Sigmoid colon (tissue), 7 donors: Measurements from ENCODE around the gene MSH3. TPM values are rescaled to one million over a fixed set of nuclear protein-coding genes. Genes with fewer than 3 reads are reported as not detected.
"Not testable (repeated sequence)": the region's sequence is repeated elsewhere in the genome, so short reads cannot be mapped to it uniquely, and the experiment has no call there.

Experiments
- DNase-seq: peaks from one replicate; pipeline ENCODE4 v3.0.0-alpha.2; 2019
- H3K27ac ChIP-seq, 4 donors: fragments of 200-600 bp; sonication (generic); one replicate each; pipeline ENCODE4 v1.5.1; 2016 to 2019; ENCODE audit warnings: mild to moderate bottlenecking in 1 of 4
- H3K27me3 ChIP-seq, 3 donors: fragments of 200-600 bp; sonication (generic); one replicate each; pipeline ENCODE4 v1.5.1; 2019; ENCODE audit warnings: mild to moderate bottlenecking in 1 of 3
- H3K36me3 ChIP-seq, 4 donors: fragments of 200-600 bp; sonication (generic); one replicate each; pipeline ENCODE4 v1.5.1; 2016 to 2019
- H3K4me1 ChIP-seq, 4 donors: fragments of 200-600 bp; sonication (generic); one replicate each; pipeline ENCODE4 v1.5.1; 2017 to 2019
- H3K4me3 ChIP-seq, 4 donors: fragments of 200-600 bp; sonication (generic); one replicate each; pipeline ENCODE4 v1.5.1; 2017 to 2019; ENCODE audit warnings: mild to moderate bottlenecking in 2 of 4, moderate library complexity in 1 of 4
- H3K9me3 ChIP-seq, 4 donors: fragments of 200-600 bp in 3 of 4; sonication (generic) in 3 of 4; one replicate each; pipeline versions ENCODE4 v1.5.1 to v1.6.1; 2013 to 2019
- CTCF ChIP-seq, 4 experiments: fragments of 450-650 bp in 3 of 4; fragments of 200-600 bp in 1 of 4; IDR thresholded peaks; one replicate each; pipeline ENCODE4 v1.5.1; 2016 to 2019; ENCODE audit warnings: antibody characterized with exemption in 4 of 4, mild to moderate bottlenecking in 3 of 4, moderate library complexity in 2 of 4
- EP300 ChIP-seq, 4 donors: sonication (generic); formaldehyde crosslinking; IDR thresholded peaks; one replicate each; pipeline ENCODE4 v1.6.1; 2017; ENCODE audit warnings: antibody characterized with exemption in 4 of 4
- POLR2A ChIP-seq, 2 donors: fragments of 450-650 bp; IDR thresholded peaks; one replicate each; pipeline ENCODE4 v1.6.1; 2016; ENCODE audit warnings: antibody characterized with exemption in 2 of 2, mild to moderate bottlenecking in 2 of 2, moderate library complexity in 2 of 2
- POLR2AphosphoS5 ChIP-seq, 4 donors: sonication (generic); formaldehyde crosslinking; IDR thresholded peaks; one replicate each; pipeline ENCODE4 v1.6.1; 2017; ENCODE audit warnings: antibody characterized with exemption in 4 of 4
- WGBS, 2 donors: extraction: QIAGEN DNeasy Blood & Tissue Kit; methylation state at CpG; one replicate each; pipeline ENCODE4 v1.1.7; 2013; 5-methylcytosine and 5-hydroxymethylcytosine counted together
- intact Hi-C: fragments of 100-400 bp; cut with DNase I; formaldehyde crosslinking; loops from one replicate; pipeline ENCODE4 v1.15.1; 2023
- polyA plus RNA-seq, 3 donors: library from polyadenylated mRNA; stranded (reverse); fragments of 200-250 nt; gene quantifications; one replicate each; pipeline ENCODE4 v1.2.3, GENCODE V29; 2013
- total RNA-seq, 4 donors: library from RNA; depleted of rRNA; stranded (reverse); fragments of >200 nt; gene quantifications; one replicate each; pipeline ENCODE4 v1.1.0, GENCODE V29; 2016
- donor health status: healthy with polysubstance abuse.
- donor health status: Bipolar disorder and iron deficiency.
- donor health status: healthy.

The MSH3 gene
- total and polyA plus RNA-seq, 7 donors, result 3.6 to 15.3 (median 11.8) TPM

- no peaks in the 10 kb centered on the region for H3K27me3 ChIP-seq
- TF ChIP-seq POLR2A (IDR thresholded peaks at IDR 0.05) (no peak), CTCF (IDR thresholded peaks at IDR 0.05) (no peak), POLR2AphosphoS5 (IDR thresholded peaks at IDR 0.05) (no peak), EP300 (IDR thresholded peaks at IDR 0.05) (no peak)
- WGBS, 2 donors, result 91 to 97% methylated on average over 3 of the region's 3 CpGs
- no peak for DNase-seq
- no peaks in the 10 kb centered on the region for H3K4me1 ChIP-seq
- intact Hi-C loops, result no loop called here
- H3K4me3 ChIP-seq, result no peak overlapping the region
- peaks cover 0 to 30% (median 4%) of the 10 kb centered on the region in 4 donors for H3K36me3 ChIP-seq
- no peaks in the 10 kb centered on the region for H3K9me3 ChIP-seq
- H3K27ac ChIP-seq, result no peak overlapping the region
Observed at GRCh38 chr5:80816590-80816989, 162.1 kb downstream of the MSH3 start.

GRCh38 chr5:80820685-80821084 lies 166.2 kb downstream of the MSH3 start:
- H3K27me3 ChIP-seq, result no peaks in the 10 kb centered on the region

GRCh38 chr5:80822640-80823039 lies 168.2 kb downstream of the MSH3 start:
- intact Hi-C loops, result no loop called here
- no peak overlapping the region for H3K4me3 ChIP-seq
- peaks cover 0 to 10% (median 4%) of the 10 kb centered on the region in 4 donors for H3K4me1 ChIP-seq
- no peaks in the 10 kb centered on the region for H3K9me3 ChIP-seq
- DNase-seq, result no peak
- peaks cover 0 to 7% (median 0%) of the 10 kb centered on the region in 4 donors for H3K36me3 ChIP-seq
- 97% methylated on average over 1 of the region's 1 CpG for WGBS, 2 donors
- no peak for TF ChIP-seq POLR2A (IDR thresholded peaks at IDR 0.05)
- no peak for TF ChIP-seq EP300 (IDR thresholded peaks at IDR 0.05)
- TF ChIP-seq POLR2AphosphoS5 (IDR thresholded peaks at IDR 0.05), result no peak
- TF ChIP-seq CTCF (IDR thresholded peaks at IDR 0.05), result no peak
- no peaks in the 10 kb centered on the region for H3K27me3 ChIP-seq
- H3K27ac ChIP-seq, result no peak overlapping the region

More at GRCh38 chr5:80820685-80821084, 166.2 kb downstream of the MSH3 start:
- Histone ChIP-seq H3K9me3 (no peaks in the 10 kb centered on the region), H3K4me1 (peaks cover 0 to 4% (median 2%) of the 10 kb centered on the region in 4 donors), H3K4me3 (no peak overlapping the region), H3K36me3 (peaks cover 0 to 7% (median 0%) of the 10 kb centered on the region in 4 donors), H3K27ac (no peak overlapping the region)
- intact Hi-C loops, result no loop called here
- 91 to 94% methylated on average over 3 of the region's 3 CpGs for WGBS, 2 donors
- no peak for DNase-seq
- TF ChIP-seq POLR2A (IDR thresholded peaks at IDR 0.05) (no peak), POLR2AphosphoS5 (IDR thresholded peaks at IDR 0.05) (no peak), CTCF (IDR thresholded peaks at IDR 0.05) (no peak), EP300 (IDR thresholded peaks at IDR 0.05) (no peak)

- H3K27me3 ChIP-seq, H3K9me3 ChIP-seq, DNase-seq, intact Hi-C loops, H3K4me3 ChIP-seq, H3K4me1 ChIP-seq, H3K27ac ChIP-seq, H3K36me3 ChIP-seq: not testable (repeated sequence)
- WGBS, 2 donors, result 96 to 98% methylated on average over 21 of the region's 22 CpGs
Observed at GRCh38 chr5:80824159-80824558, 169.7 kb downstream of the MSH3 start.

- no peaks in the 10 kb centered on the region for H3K27me3 ChIP-seq
- peaks cover 0 to 5% (median 0%) of the 10 kb centered on the region in 4 donors for H3K36me3 ChIP-seq
- intact Hi-C loops, result no loop called here
- H3K4me1 ChIP-seq, result peaks cover 0 to 10% (median 4%) of the 10 kb centered on the region in 4 donors
- DNase-seq, result no peak
- H3K9me3 ChIP-seq, result peaks cover 0 to 12% (median 4%) of the 10 kb centered on the region in 4 donors
- WGBS, 2 donors, result 52 to 55% methylated on average over 2 of the region's 2 CpGs
- TF ChIP-seq EP300 (IDR thresholded peaks at IDR 0.05), result no peak
- TF ChIP-seq CTCF (IDR thresholded peaks at IDR 0.05), result no peak
- no peak for TF ChIP-seq POLR2AphosphoS5 (IDR thresholded peaks at IDR 0.05)
- no peak overlapping the region for H3K27ac ChIP-seq
- H3K4me3 ChIP-seq, result no peak overlapping the region
Observed at GRCh38 chr5:80825786-80826460, 171.5 kb downstream of the MSH3 start.
